GM12801 (cell line): ENCODE measurements around the gene COL24A1.

Source experiments
- CTCF ChIP-seq: IDR thresholded peaks from one replicate; pipeline ENCODE4 v1.5.1; 2011; ENCODE audit warnings: control low read depth; ENCODE audit not compliant: insufficient read length; ENCODE audit errors: extremely low read depth

COL24A1 gene

GRCh38 chr1:86052948-86053698, 103.4 kb downstream of the COL24A1 start:
- TF ChIP-seq CTCF = no peak

- TF ChIP-seq CTCF = no peak
Measured at GRCh38 chr1:86035101-86035500, 121.5 kb downstream of the COL24A1 start.

GRCh38 chr1:86030180-86030579, 126.4 kb downstream of the COL24A1 start:
- no peak for TF ChIP-seq CTCF

- TF ChIP-seq CTCF = no peak
Measured at GRCh38 chr1:86018283-86018923, 138.2 kb downstream of the COL24A1 start.

- TF ChIP-seq CTCF = no peak
Measured at GRCh38 chr1:86016076-86016759, 140.4 kb downstream of the COL24A1 start.

- no peak for TF ChIP-seq CTCF
Measured at GRCh38 chr1:86015375-86015774, 141.2 kb downstream of the COL24A1 start.

- no peak for TF ChIP-seq CTCF
Measured at GRCh38 chr1:86000601-86001000, 156.0 kb downstream of the COL24A1 start.
